Stimulated activated CD4-positive, alpha-beta T cell treated with anti-CD3 and anti-CD28 coated beads, Interleukin-15, amount 100 ng/mL, for 1 hour (primary cell): Measurements from ENCODE around the gene LRP6.
A peak's percentile ranks its signal among the peaks of the same experiment; 100 is the strongest.

Source experiments
- DNase-seq, 2 donors: peaks; one replicate each; pipeline ENCODE4 v3.0.0-alpha.2; 2020; ENCODE audit warnings: low read depth in 1 of 2, low spot score in 1 of 2

LRP6 gene

GRCh38 chr12:12081836-12082497, 184.9 kb downstream of the LRP6 start:
- DNase-seq = no peak

DNA sequence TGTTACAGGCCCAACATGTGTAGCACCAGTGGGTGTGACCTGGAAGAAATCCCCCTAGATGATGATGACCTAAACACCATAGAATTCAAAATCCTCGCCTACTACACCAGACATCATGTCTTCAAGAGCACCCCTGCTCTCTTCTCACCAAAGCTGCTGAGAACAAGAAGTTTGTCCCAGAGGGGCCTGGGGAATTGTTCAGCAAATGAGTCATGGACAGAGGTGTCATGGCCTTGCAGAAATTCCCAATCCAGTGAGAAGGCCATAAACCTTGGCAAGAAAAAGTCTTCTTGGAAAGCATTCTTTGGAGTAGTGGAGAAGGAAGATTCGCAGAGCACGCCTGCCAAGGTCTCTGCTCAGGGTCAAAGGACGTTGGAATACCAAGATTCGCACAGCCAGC, 187.6 kb downstream of the LRP6 start:
- DNase-seq = no peak

- peak in 1 of 2 donors; percentile 12 for DNase-seq
Measured at GRCh38 chr12:12072064-12072760, 194.6 kb downstream of the LRP6 start.

DNA sequence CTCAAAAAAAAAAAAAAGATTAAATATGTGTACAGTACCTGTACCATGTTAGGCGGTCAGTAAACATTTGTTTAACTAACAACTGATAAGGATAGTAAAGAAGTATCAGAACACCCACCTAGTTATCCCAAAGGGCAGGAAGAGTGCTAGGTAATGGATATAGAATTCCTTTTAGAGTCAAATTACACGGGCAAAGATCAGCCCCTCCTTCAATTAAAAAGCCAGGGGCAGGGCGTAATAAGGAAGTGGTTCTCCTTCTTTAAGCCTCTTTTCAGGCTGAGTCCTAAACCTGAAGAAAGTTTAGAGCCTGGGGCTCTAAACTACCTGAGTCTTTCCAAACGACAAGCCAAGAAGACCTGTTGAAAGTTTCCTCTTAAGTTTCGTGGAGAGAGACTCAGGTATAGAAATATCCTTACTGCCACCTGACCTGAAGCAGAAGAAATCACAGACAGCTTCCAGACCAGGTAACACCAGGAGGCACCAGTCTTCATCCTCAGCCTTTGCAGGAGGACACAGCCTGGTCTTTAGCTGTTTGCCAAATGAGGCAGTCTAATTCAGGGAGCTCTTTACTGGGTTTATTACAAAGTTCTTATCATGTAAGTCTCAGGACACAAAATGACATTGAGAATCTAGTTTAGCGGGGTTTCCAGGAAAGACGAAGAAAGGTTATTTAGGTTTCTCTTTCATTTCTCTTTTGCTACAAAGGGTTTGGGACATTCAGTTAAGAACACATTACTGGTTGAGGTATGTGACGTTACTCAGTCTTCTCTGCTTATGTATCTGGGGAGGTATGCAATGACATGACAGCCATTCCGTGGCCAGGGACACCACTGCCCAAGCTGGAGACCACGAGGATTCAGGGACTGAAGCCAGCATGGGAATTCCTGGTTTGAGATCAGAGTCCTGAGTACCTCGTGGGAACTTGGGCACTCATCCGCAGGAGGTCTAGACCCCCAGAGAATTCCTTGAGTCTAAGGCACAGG, 195.9 kb downstream of the LRP6 start, which contains the start of gene BCL2L14:
BCL2L14 (plus strand) TSS at position 266 of the 983 bp plus-strand sequence. CDS start 8,367 bp downstream, outside the sequence.
- DNase-seq = no peak

DNA sequence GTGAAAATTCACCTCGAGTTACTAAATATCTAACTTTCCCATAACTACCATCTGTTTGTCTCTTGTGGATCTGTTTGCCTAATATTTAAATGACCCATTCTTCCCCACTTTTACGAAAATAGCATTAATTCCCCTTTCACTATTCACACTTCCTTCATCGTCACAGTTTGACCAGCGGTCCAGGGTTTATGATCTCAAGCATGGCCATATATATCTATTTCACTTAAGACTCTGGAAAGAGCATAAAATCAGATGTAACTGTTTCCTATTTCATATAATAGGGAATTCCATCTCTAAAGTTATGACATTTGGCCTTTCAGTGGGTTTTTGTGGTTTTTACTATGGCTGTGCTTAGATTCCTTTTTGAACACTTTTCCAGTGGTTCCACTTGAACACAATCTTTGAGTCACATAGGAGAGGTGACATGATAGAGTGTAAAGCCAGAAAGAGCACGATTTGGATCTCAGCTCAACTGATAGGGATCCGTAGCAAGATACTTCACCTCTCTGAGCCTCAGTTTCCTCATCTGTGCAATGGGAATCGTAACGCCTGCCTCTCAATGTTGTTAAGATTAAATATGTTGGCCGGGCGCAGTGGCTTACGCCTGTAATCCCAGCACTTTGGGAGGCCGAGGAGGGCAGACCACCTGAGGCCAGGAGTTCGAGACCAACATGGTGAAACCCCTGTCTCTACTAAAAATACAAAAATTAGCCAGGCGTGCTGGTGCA, 196.9 kb downstream of the LRP6 start:
- DNase-seq = no peak

GRCh38 chr12:12068751-12069150, 198.1 kb downstream of the LRP6 start:
- no peak for DNase-seq
